HepG2 (cell line): ENCODE data around the gene KIRREL3. TPM values are rescaled to one million over a fixed set of nuclear protein-coding genes. Genes with fewer than 3 reads are reported as not detected.

Source experiments
- ATAC-seq: fragments of 200-7000 bp; cut with Tn5 transposase; 3 replicates; pipeline ENCODE4 v1.9.1; 2020; ENCODE audit warnings: mild to moderate bottlenecking, moderate library complexity
- BruUV-seq: library from RNA; stranded (reverse); fragments of 400-500 nt; replicated peaks from 2 replicates; lab custom pipeline; 2021; lab: Mats Ljungman, UMichigan
- CTCF ChIA-PET: fragments of 300-600 bp; formaldehyde crosslinking; extraction: SDS; loops from one replicate; lab custom pipeline; 2021; ENCODE audit warnings: low total read pairs, inconsistent platforms, low intra/inter-chr PET ratio; lab: Yijun Ruan, JAX
- POLR2A ChIA-PET: fragments of 350-600 bp; sonication (Branson Sonifier 250); formaldehyde crosslinking; loops from one replicate; lab custom pipeline; 2020; ENCODE audit warnings: antibody characterized with exemption, inconsistent platforms; lab: Yijun Ruan, JAX
- DNase-seq: peaks from one replicate; pipeline ENCODE4 v3.0.0-alpha.2; 2015; ENCODE audit warnings: low spot score
- FAIRE-seq: peaks from 3 replicates; lab custom pipeline; 2011; peaks lifted over from hg19 to GRCh38; lab: Jason Lieb, UNC
- H2AFZ ChIP-seq: one replicate; pipeline ENCODE4 v1.6.1; 2011; ENCODE audit warnings: low read length, inconsistent platforms
- H3K27ac ChIP-seq: fragments of 300-600 bp; 3 replicates; pipeline ENCODE4 v1.8.0; 2011; ENCODE audit warnings: mixed run types, mild to moderate bottlenecking, mixed read lengths, low read length, inconsistent platforms; ENCODE audit not compliant: insufficient read depth; ENCODE audit errors: extremely low read length
- H3K27me3 ChIP-seq, 2 experiments: fragments of 200-600 bp in 1 of 2; 2 replicates in 1 of 2; 3 replicates in 1 of 2; pipeline versions ENCODE4 v1.6.0 to v1.8.0; 2011; ENCODE audit warnings: low read length in 2 of 2, mild to moderate bottlenecking in 2 of 2, moderate library complexity in 2 of 2, inconsistent platforms in 1 of 2; ENCODE audit not compliant: insufficient read depth in 2 of 2, control insufficient read depth in 1 of 2
- H3K36me3 ChIP-seq, 2 experiments: fragments of 200-600 bp in 1 of 2; replicated peaks in 1 of 2; 2 replicates in 1 of 2; 3 replicates in 1 of 2; pipeline versions ENCODE4 v1.5.1 to v1.8.0; 2011; ENCODE audit warnings: low read length in 2 of 2, inconsistent platforms in 1 of 2; ENCODE audit not compliant: insufficient read depth in 2 of 2, control insufficient read depth in 1 of 2
- H3K4me1 ChIP-seq: 2 replicates; pipeline ENCODE4 v1.5.1; 2012; ENCODE audit warnings: low read length, inconsistent platforms; ENCODE audit not compliant: insufficient read depth
- H3K4me2 ChIP-seq: 2 replicates; pipeline ENCODE4 v1.6.0; 2011; ENCODE audit warnings: low read depth, low read length, inconsistent platforms
- H3K4me3 ChIP-seq, 3 experiments: fragments of 200-600 bp in 1 of 3; sonication (generic), shearing (Covaris generic) in 1 of 3; replicated peaks in 1 of 3; 2 replicates each; pipeline ENCODE4 v1.5.1; 2011 to 2016; ENCODE audit warnings: low read length in 3 of 3, inconsistent platforms in 2 of 3, low read depth in 2 of 3, mild to moderate bottlenecking in 2 of 3, control low read depth in 1 of 3, mixed read lengths in 1 of 3; ENCODE audit not compliant: insufficient read depth in 1 of 3
- H3K79me2 ChIP-seq: one replicate; pipeline ENCODE4 v1.6.1; 2011; ENCODE audit warnings: low read length, inconsistent platforms; ENCODE audit not compliant: insufficient read depth
- H3K9ac ChIP-seq: 2 replicates; pipeline ENCODE4 v1.6.0; 2011; ENCODE audit warnings: mild to moderate bottlenecking, low read depth, low read length, inconsistent platforms; ENCODE audit not compliant: insufficient read depth
- H3K9me3 ChIP-seq: 2 replicates; pipeline ENCODE4 v1.5.1; 2012; ENCODE audit warnings: mild to moderate bottlenecking, low read length
- H4K20me1 ChIP-seq: 2 replicates; pipeline ENCODE4 v1.6.0; 2011; ENCODE audit warnings: inconsistent platforms, mild to moderate bottlenecking, low read length, moderate library complexity; ENCODE audit not compliant: insufficient read depth
- HOXA7 ChIP-seq: sonication (generic); formaldehyde crosslinking; IDR thresholded peaks from 2 replicates; pipeline ENCODE4 v1.8.1; 2022; ENCODE audit warnings: mild to moderate bottlenecking, missing genetic modification reagents, moderate library complexity
- KLF16 ChIP-seq, 2 experiments: sonication (generic) in 1 of 2; formaldehyde crosslinking in 1 of 2; IDR thresholded peaks; 2 replicates each; pipeline versions ENCODE4 v1.6.1 to v1.8.0; 2016 to 2023; ENCODE audit warnings: missing genetic modification reagents in 2 of 2, missing compliant biosample characterization in 1 of 2
- RNF219 ChIP-seq: sonication (generic); formaldehyde crosslinking; IDR thresholded peaks from 2 replicates; pipeline ENCODE4 v1.5.0; 2020; ENCODE audit warnings: mild to moderate bottlenecking, missing genetic modification reagents
- SIN3B ChIP-seq: fragments of 150-350 bp; IDR thresholded peaks from 2 replicates; pipeline ENCODE4 v1.6.1; 2014; ENCODE audit warnings: low read length
- SIX1 ChIP-seq: sonication (generic); formaldehyde crosslinking; IDR thresholded peaks from 2 replicates; pipeline ENCODE4 v1.4.0; 2020; ENCODE audit warnings: missing genetic modification reagents, borderline replicate concordance
- ZHX2 ChIP-seq, 2 experiments: sonication (generic) in 1 of 2; formaldehyde crosslinking in 1 of 2; IDR thresholded peaks; 2 replicates each; pipeline versions ENCODE4 v1.6.1 to v1.9.0; 2014 to 2022; ENCODE audit warnings: antibody characterized with exemption in 1 of 2, borderline replicate concordance in 1 of 2, inconsistent platforms in 1 of 2, low read depth in 1 of 2, missing genetic modification reagents in 1 of 2
- ZNF460 ChIP-seq: sonication (generic); formaldehyde crosslinking; IDR thresholded peaks from 2 replicates; pipeline ENCODE4 v1.5.1; 2020; ENCODE audit warnings: missing genetic modification reagents, mild to moderate bottlenecking, borderline replicate concordance
- ZNF615 ChIP-seq: sonication (generic); formaldehyde crosslinking; IDR thresholded peaks from 2 replicates; pipeline ENCODE4 v1.5.0; 2020; ENCODE audit warnings: mild to moderate bottlenecking, missing genetic modification reagents, borderline replicate concordance
- ZNF773 ChIP-seq: sonication (generic); formaldehyde crosslinking; IDR thresholded peaks from 2 replicates; pipeline ENCODE4 v1.4.0; 2020; ENCODE audit warnings: missing genetic modification reagents, borderline replicate concordance
- ZSCAN9 ChIP-seq: IDR thresholded peaks from 2 replicates; pipeline ENCODE4 v1.6.1; 2016; ENCODE audit warnings: borderline replicate concordance
- WGBS: methylation state at CpG from one replicate; pipeline ENCODE4 v1.1.6; 2017; ENCODE audit warnings: low lambda C conversion rate; 5-methylcytosine and 5-hydroxymethylcytosine counted together
- in situ Hi-C: cut with HindIII; loops from 2 replicates; pipeline ENCODE4 v1.10.0; 2017; ENCODE audit warnings: low pct_unique_long_range_greater_than_20kb; ENCODE audit not compliant: extremely low pct_ligation_motif_present
- intact Hi-C: fragments of 100-400 bp; cut with micrococcal nuclease; formaldehyde crosslinking; loops from one replicate; pipeline ENCODE4 v1.10.0; 2022; ENCODE audit not compliant: unreplicated experiment
- polyA plus RNA-seq, 8 experiments: library from polyadenylated mRNA; depleted of rRNA in 3 of 8; stranded (reverse) in 7 of 8; unstranded in 1 of 8; fragments of >200 nt; fragmentation: Illumina TruSeq in 4 of 8; extraction: Trizol in 4 of 8; gene quantifications; 2 replicates each; pipeline versions ENCODE4 v1.2.1 to v1.2.3, GENCODE V29; 2011 to 2016; ENCODE audit warnings: low read depth in 4 of 8, missing spikeins in 1 of 8, mixed read lengths in 1 of 8; ENCODE audit not compliant: insufficient read depth in 1 of 8
- total RNA-seq, 5 experiments: library from RNA; depleted of rRNA; stranded (reverse); fragments of >200 nt; fragmentation: Illumina TruSeq; extraction: Trizol; gene quantifications; 2 replicates each; pipeline ENCODE4 v1.2.3, GENCODE V29; 2016; ENCODE audit warnings: low read depth in 1 of 5
- TF ChIP-seq, protein P1 (sequence below): sonication (generic); formaldehyde crosslinking; IDR thresholded peaks from 2 replicates; pipeline ENCODE4 v1.8.1; 2023; ENCODE audit warnings: mild to moderate bottlenecking, missing genetic modification reagents

Gene KIRREL3
- total and polyA plus RNA-seq, 2 of the 13 experiments (the other 11 are each of a cell fraction or from before 2014, with no cell fraction given), result not detected

DNA sequence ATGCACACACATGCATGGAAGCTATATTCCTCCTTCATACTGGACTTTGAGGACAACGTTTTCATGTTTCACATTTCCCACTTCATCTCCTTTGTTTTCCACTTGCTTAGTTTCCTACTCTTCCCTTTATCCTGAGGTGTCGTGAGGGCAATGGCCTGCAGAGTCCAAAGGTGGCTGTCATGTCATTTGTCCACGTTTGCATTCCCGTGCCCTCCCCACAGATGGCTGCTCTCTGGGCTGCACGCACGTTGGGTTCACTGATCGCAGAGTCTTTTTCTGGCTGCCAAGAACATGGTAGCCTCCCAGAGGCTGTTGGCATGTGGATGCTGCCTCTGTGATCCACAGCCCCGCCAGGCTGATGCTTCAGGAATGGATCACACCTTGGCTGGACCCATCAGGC is 389.1 kb downstream of the KIRREL3 start:
- H3K4me2 ChIP-seq, result no peak overlapping the region
- H3K79me2 ChIP-seq, result no peaks in the 10 kb centered on the region
- ChIA-PET CTCF (no interaction called here), POLR2A (no interaction called here)
- peaks cover 7 to 35% of the 10 kb centered on the region in 2 experiments; a peak in 3 of 5 replicates for H3K27me3 ChIP-seq
- in situ Hi-C loops (no loop called here), intact Hi-C loops (no loop called here)
- WGBS, result 20% methylated on average over 7 of the region's 8 CpGs
- H2AFZ ChIP-seq, result no peak overlapping the region
- no peak overlapping the region for H3K27ac ChIP-seq
- no peaks in the 10 kb centered on the region for H3K36me3 ChIP-seq
- no peak overlapping the region for H3K4me3 ChIP-seq
- no peak for TF ChIP-seq KLF16 (CRISPR knock-in tag; IDR thresholded peaks at IDR 0.05)
- no peak for TF ChIP-seq RNF219 (CRISPR knock-in tag)
- TF ChIP-seq ZNF460 (CRISPR knock-in tag), result no peak
- no peak for TF ChIP-seq ZNF615 (CRISPR knock-in tag)
- no peak for TF ChIP-seq HOXA7
- TF ChIP-seq SIX1 (CRISPR knock-in tag), result no peak
- TF ChIP-seq SIN3B, result no peak
- no peak for TF ChIP-seq ZSCAN9 (CRISPR knock-in tag)
- TF ChIP-seq ZHX2 (IDR thresholded peaks at IDR 0.05; ENCODE audit: low read depth), result no peak
- no peak for TF ChIP-seq ZHX2 (CRISPR knock-in tag; IDR thresholded peaks at IDR 0.05; ENCODE audit: borderline replicate concordance)
- no peak for TF ChIP-seq ZNF773 (CRISPR knock-in tag)
- TF ChIP-seq, protein P1, sequence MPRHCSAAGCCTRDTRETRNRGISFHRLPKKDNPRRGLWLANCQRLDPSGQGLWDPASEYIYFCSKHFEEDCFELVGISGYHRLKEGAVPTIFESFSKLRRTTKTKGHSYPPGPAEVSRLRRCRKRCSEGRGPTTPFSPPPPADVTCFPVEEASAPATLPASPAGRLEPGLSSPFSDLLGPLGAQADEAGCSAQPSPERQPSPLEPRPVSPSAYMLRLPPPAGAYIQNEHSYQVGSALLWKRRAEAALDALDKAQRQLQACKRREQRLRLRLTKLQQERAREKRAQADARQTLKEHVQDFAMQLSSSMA, result no peak
- no TSS peak for BruUV-seq
- FAIRE-seq (no peak), DNase-seq (no peak), ATAC-seq (no peak)
- H4K20me1 ChIP-seq, result 0 out of 2 replicates have a peak, but pooled peaks cover 3% of the 10 kb centered on the region
- no peaks in the 10 kb centered on the region for H3K9me3 ChIP-seq
- no peaks in the 10 kb centered on the region for H3K4me1 ChIP-seq
- no peak overlapping the region for H3K9ac ChIP-seq
